Sciatic nerve (tissue), 2 donors: ENCODE results near the gene CCDC102B. TPM values are rescaled to one million over a fixed set of nuclear protein-coding genes. Genes with fewer than 3 reads are reported as not detected.

Experiments used
- ATAC-seq: fragments of 200-7000 bp; cut with Tn5 transposase; one replicate; pipeline ENCODE4 v1.9.1; 2020; ENCODE audit warnings: mild to moderate bottlenecking, moderate library complexity
- DNase-seq: peaks from one replicate; pipeline ENCODE4 v3.0.0-alpha.2; 2020; ENCODE audit warnings: low spot score
- intact Hi-C: fragments of 100-400 bp; cut with DNase I; formaldehyde crosslinking; loops from one replicate; pipeline ENCODE4 v1.14.2; 2022
- total RNA-seq: library from RNA; stranded (reverse); fragmentation: NEBNext Ultra II Directional; extraction: Animal tissue kit (Norgen Biotek cat#: 25700); gene quantifications from one replicate; pipeline ENCODE4 v1.2.1, GENCODE V29; 2021
- donor health status: DM: no; HTN: no; CAD: no.
- donor health status: DM: no; HTN: no; CAD: no.

The CCDC102B gene
- total RNA-seq, 1 donor from 2014 or later, result 16.5 TPM

DNA sequence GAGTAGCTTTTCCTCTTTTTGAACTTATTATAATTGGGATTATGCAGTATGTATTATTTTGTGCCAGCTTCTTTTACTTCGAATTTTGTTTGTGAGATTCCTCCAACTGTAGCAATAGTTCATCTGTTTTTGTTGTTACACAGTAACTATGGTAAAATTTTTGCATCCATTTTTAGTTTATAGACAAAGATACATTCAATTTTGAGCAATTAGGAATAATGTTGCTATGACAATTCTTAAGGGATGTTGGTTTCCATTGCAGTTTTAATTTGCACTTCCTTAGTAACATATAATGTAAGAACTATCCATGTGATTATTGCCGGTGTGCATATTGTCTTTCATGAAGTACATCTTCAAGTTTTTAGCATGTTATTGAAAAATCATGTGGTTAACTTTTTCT lies 20.7 kb downstream of the CCDC102B start:
- DNase-seq (no peak), ATAC-seq (no peak)
- intact Hi-C loops, result no loop called here

DNA sequence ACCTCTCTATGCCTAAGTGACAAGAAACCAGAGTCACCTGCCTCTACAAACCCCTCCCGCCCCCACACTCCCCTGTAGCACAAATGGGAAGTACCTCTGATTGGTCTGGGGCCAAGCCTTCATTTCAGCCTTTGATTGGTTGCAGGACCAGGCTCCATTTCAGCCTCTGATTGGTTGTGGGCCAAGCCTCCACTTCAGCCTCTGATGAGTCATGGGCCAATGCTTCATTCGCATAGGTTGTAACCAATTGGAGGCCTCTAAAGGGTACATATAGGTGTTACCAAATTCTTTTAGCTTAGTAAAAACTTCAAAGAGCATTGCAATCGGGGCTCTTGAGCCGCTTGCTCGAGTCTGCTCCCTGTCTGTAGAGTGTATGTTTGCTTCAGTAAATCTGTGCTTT lies 25.0 kb downstream of the CCDC102B start:
- no peak for DNase-seq
- no peak for ATAC-seq
- intact Hi-C loops, result no loop called here

DNA sequence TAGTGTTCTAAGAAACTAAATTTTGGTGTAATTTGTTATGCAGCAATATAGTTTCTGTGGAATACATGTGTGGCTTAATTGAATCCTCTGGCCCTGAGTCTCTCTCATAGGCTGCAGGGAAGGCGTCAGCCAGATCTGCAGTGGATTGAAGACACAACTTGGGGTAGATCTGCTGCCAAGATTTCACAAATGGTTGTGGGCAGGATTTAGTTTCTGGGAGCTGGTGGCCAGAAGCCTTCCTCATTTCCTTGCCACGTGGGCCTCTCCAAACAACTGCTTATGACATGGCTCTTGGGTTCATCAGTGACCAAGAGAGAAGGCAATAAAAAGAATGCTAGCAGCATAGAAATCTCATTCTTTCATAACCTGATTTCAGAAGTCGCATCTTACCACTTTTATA lies 28.2 kb downstream of the CCDC102B start:
- ATAC-seq (peak; percentile 90), DNase-seq (no peak)
- intact Hi-C loops, result no loop called here

DNA sequence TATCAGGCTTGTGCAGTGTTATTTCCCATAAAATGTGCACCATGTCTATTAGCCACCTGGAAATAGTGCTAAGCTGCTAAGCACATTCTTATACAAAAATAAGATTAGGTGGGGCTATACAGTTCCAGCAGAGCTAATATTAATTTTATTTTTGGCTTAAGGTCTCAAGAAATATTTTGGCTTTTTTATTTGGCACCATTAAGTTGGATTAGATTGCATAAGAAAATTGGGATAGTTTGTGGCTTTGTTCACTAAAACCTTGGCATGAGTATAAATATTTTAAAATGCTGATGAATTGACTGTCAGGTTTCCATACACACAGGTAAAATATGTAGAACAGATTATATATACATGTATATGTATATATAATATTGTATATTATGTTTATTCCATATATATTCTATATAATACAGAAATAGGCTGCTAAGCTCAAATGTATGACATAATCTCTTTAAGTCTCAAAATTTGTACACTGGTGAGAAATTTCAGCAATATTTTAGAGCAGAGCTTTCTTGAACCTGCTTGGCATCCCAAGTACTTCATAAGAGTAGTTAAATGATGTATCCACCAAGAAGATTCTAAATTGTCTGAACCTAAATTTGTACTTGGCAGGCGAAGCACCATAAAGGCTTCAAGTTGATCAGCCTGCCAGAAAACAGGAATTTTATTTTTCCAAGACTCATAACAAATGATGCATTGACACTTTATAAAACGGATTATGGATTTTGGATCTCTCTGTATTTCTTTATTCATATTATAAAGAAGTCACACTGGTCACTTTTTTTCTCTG lies 32.6 kb downstream of the CCDC102B start:
- no peak for ATAC-seq
- no peak for DNase-seq
- intact Hi-C loops, result no loop called here

DNA sequence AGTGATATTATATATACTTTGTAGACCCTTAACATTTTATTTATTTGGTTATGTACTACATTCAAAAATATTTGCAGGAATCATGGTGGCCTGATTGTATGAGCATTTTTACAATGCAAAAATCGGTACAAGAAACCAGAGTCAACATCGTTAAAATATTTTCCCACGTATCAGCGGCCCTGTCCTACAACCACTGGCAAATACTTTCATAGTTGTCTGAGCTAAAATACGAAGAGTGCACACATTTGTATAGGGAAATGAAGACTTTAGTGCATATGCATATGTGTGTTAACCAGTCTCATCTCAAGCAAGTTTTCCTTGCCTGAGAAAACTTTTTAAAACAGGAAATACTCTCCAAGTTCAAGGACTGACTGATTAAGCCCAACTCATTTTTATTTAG lies 35.9 kb downstream of the CCDC102B start:
- intact Hi-C loops, result no loop called here
- ATAC-seq (no peak), DNase-seq (no peak)

DNA sequence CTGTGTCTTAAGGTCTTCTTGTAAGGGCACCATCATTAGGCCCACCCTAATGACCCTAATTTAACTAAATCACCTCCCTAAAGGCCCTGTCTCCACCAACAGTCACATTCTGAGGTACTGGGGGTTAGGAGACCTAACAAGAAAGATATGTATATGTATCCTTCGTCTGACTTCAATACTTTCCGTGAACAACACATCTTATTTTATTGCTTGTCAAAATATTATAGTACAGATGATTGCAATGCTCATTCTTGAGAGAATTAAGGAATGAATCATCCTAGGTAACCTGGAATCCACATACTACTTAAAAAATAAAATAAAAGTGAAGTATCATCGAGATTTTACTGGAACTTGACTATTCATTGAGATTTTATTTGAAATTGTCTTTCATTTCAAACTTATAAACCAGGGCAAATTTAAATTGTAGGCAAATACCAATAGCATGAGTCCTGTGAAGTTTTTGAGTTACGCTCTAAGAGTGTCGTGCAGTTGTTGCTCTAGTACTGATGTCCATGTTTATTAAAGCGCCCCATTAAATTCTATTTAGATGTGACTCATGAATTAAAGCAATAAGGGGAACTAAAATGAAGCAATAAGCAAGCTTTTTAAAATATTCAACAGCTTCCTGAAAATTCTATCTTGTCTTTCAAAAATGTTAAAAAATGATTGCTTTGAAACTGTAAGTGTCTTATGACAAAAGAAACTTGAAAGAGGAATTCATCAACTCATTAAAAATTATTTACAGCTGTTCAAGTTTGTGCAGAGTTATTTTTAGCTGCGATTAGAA lies 40.0 kb downstream of the CCDC102B start:
- intact Hi-C loops, result no loop called here
- ATAC-seq (no peak), DNase-seq (no peak)

DNA sequence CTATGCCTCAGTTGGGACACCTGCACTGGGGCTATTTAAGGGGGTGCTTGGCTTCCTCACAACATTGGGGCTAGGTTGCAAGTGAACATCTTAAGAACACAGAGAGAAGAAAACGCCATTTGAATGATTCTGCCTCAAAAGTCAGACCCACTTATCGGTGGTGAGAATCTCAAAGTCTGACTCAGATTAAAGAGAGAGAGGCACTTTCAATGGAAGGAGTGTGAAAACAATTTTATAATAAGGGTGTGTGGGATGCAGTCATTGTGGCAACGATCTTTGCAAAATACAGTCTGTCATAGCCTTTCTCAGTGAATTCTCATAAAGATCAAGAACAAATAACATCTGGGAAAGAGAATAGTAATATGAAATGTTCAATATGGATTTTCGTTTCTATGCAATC lies 41.8 kb downstream of the CCDC102B start:
- ATAC-seq (no peak), DNase-seq (no peak)
- intact Hi-C loops, result no loop called here

DNA sequence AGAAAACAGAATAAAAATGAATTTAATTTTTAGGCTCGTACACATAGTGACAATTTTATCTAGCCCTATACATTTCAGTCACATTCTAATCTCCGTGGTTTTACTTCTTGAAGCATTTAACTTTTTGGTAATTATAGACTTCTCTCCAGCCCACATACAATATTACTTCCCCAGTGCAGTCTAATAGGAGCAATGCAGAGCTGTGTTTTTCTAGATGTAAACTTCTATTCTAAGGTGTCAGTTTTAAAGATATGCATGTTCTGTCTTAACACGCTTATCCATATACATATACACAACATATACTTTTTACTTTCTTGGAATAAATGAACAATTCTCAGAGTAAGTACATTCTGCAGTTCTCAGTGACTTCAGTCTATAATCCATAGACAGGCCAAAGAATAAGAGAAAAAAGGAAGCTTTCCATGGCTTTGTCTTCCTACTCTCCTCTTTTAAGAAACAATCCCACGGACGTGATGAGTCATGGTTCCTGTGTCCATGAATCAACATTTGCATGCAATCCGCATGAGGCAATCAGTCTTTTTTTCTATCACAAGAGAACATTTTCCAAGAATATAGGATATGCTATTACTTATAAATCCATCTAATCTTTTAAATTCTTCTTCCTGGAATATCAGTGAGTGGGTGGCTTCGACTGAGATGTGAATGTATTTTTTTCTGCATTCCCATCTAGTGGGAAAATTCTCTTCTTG lies 42.8 kb downstream of the CCDC102B start:
- DNase-seq, result no peak
- no peak for ATAC-seq
- intact Hi-C loops, result no loop called here

DNA sequence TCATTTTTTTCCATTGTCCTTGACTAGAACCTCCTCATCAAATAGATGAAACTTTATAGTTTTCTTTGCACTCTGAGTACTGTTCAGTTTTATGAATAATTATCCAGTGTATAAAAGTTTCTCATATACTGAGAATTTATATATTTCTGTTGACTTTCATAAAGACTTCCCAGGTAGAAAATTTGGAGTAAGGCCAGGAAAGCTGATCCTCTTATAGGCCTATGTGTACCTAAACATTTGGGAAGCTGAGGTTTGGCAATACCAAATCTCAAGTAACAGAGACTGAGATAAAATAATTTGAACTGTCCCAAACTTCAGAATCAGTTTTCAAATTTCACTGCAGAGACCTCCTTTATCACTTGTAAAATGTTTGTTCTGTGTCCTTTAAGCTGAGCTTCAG lies 43.4 kb downstream of the CCDC102B start:
- intact Hi-C loops, result no loop called here

DNA sequence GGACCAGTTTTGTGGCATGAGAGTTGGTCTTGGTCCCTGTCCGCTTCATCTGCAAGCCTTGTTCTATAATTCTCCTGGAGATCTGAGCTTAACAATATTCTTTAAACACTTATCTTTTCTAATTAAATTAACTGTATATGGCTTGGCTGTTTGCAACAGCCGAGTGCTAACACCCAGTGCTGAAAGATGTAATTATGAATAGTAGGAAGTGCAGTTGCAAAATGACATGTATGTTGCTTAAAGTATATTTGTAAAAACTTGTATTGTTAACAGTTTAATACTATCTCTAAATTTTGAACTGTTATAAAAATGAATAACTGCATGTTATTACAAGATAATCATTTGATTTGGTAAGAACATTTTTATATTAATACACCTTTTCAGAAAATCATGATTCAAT lies 45.1 kb downstream of the CCDC102B start:
- intact Hi-C loops, result no loop called here
- no peak for DNase-seq
- ATAC-seq, result no peak

More for the DNA sequence above, 43.4 kb downstream of the CCDC102B start:
- DNase-seq (no peak), ATAC-seq (no peak)

DNA sequence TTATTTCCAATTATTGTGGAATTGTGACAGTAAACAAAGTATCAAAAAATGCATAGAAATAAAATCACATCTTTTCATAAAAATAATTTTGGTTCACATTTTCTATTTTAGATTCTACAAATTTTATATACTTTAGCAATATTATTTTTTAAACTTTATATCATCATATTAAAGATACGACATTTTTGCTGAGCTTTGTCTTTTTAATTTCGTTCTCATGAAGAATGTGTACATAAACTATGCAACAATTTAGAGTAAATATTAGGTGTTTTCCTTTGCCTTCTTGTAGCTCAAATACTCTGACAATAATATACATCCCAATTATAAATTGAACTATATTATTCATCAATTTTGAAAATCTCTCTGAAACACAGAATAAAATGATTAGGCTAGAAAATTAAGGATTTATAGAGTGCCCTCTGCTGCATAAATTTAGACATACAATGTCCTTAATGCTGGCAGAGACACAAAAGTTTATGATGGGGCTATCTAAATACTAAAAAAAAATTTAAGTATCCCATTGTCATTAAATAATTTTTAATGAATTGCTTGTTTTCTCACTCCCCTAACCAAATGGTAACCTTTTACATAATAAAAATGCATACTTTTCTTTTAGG lies 45.7 kb downstream of the CCDC102B start:
- no peak for DNase-seq
- intact Hi-C loops, result no loop called here
- ATAC-seq, result no peak

DNA sequence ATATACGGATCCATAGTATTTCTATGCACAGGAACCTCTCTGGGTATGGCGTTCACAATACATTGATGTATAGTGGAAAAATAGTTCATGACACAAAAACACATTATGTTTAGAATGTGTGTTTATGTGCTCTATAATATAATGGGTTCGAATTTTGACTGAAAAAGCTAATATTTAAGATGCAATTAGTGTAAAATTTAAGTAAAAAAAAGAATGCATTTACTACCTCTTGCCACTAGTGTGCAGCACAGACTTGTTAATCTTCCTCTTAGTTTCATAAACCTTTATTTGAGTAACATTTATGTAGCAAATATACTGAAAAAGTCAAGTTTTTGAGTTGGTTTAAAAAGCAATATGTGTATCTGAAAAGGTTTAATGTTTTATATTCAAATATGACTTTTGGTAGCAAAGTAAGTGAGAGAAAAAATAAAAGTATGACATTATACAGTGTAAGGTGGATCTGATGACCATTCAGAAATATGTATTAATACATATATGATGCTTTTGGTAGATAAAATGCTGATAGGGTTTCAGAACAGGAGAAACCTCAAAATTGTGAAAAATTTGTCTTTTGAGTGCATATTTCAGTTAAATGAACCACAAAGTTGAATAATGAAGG lies 49.4 kb downstream of the CCDC102B start:
- ATAC-seq (no peak), DNase-seq (no peak)
- intact Hi-C loops, result no loop called here

DNA sequence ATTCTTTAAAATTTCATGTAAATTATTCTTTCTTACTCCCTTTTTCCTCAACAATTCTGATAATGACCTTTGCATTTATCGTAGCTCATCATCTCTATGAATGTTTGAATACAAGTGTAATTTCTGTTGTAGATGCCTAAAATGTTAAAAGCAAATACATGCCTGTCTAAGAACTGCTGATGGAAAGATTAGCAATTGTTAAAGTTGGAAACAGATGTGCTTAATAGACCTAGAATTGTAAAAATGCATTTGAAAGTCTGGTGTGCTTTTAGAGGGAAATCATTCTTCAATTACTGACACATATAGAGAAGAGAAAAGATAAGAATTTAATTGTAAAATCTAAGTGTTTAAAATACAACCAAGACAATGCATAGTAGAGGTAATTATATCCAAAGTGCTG lies 50.4 kb downstream of the CCDC102B start:
- ATAC-seq, result no peak
- intact Hi-C loops, result no loop called here
- DNase-seq, result no peak

DNA sequence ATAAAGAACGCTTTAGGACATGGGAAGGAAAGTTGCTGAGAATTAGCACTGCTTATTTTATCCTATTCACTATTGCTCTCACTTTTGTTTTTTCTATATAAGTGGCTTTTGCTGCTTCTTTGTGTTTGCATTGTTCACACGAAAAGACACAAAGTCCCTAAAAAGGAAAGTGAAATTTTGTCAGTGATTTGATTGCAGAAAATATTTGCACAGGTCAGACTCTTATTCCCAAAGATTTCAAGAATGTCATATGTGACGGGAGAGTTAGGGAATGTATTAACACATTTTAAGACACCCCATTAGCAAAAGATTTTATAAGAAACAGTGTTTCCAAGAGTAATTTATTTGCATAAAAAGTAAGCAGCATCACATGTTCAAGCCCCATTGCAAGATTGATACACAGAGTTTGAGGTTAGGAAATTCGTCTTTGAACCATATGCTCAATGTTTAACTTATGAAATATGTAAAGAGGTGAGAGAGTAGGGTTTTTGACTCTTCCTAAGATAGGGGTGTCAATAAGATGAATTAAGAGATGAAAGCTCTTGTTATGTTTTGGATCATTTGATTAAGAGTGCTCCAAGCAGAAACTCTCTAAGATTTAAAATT lies 57.0 kb downstream of the CCDC102B start:
- ATAC-seq, result no peak
- intact Hi-C loops, result no loop called here
- DNase-seq, result no peak

DNA sequence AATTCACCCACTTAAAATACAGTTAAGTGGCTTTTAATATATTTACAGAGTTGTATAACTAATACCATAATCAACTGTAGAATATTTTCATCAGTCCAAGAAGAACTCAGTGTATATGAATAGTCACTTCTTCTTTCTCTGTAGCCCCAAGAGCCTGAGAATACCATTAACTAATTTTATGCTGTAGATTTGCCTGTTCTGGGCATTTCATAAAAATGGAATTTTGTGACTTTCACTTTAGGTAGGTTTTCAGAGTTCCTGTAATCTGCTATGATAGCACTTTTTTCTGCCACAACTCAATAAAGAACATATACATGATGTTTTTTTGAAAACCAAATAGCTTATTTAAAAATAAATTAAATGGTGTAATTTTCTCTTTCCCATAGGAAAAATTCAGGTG lies 57.6 kb downstream of the CCDC102B start:
- no peak for DNase-seq
- intact Hi-C loops, result no loop called here
- no peak for ATAC-seq

DNA sequence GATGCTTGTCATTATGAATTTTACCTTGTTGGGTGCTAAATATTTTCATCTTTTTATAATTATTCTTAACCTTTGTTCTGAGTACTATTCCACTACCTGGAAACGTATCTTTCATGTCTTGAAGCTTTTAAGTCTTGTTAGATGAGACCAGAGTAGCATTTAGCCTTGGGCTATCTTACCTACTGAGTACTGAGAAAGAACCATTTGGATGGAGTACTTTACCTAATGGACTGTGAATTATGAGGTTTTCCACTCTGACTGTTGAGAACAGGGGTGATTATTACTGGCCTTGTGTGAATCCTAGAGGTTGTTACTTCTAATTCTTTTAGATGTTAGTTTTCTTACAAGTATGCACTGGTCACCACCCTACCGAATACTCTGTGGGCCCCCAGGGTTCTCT lies 63.5 kb downstream of the CCDC102B start:
- ATAC-seq (no peak), DNase-seq (no peak)
- intact Hi-C loops, result no loop called here

DNA sequence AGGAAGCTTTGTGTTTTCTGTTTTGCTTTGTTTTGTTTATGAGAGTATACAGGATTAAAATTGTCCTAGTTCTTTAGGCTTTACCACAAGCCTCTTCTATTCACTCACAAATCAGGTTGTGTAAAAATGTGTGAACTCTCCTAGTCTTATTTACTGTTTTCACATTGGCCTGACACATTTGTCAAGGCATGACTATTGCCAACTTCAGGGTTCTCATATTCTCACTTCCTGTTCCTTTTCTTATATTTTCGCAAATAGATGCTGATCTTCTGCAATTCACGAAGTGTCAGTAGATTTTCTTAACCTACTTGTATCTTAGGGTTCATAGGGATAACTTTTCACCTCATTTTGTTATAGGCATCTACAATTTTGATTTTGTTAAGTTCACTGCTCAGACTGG lies 67.1 kb downstream of the CCDC102B start:
- no peak for ATAC-seq
- no peak for DNase-seq
- intact Hi-C loops, result no loop called here

DNA sequence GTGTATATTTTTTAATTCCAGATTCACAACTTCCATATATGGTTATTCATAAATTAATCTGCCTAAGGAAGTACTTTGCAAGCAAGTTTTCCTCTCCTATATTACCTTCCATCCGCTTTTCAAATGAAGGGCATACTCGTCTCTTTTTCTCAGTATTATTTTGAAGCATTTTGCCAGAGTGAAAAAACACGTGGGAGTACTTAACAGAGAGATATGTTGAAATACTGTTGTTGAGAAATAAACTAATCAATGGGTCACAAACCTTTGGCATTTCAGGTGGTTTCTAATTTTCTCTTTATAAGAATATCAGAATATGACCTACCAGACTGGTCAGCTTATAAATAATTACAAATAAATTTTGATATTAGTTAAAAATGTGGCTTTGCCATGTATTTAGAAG lies 67.6 kb downstream of the CCDC102B start:
- DNase-seq, result no peak
- ATAC-seq, result peak; percentile 57
- intact Hi-C loops, result no loop called here

DNA sequence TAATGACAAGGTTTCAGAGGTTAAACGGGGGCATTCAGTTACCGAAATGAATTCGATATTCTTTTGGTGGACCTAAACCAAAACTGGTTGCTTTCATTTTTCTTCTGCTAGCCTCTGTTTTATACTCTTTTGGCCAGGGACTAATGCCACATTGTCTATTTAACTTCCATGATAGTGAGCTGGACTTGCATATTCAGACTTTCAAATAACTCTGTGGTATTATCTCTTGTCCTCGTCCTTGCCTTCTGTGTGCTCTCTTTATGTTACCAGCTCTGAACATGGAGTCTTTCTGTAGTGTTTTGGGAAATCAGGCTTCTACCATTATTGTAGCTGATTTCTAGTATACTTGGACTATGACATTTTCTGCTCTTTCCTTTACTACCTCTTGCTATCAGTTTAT lies 75.1 kb downstream of the CCDC102B start:
- no peak for ATAC-seq
- no peak for DNase-seq
- intact Hi-C loops, result no loop called here
